Esophagus squamous epithelium (tissue), 5 donors: Measurements from ENCODE around the gene PCDHGA1. TPM values are rescaled to one million over a fixed set of nuclear protein-coding genes. Genes with fewer than 3 reads are reported as not detected.
"Not testable (repeated sequence)": the region's sequence is repeated elsewhere in the genome, so short reads cannot be mapped to it uniquely, and the experiment has no call there.

Source experiments
- DNase-seq: peaks from one replicate; lab custom pipeline; 2025; lab: John Stamatoyannopoulos, UW
- H3K27ac ChIP-seq, 4 donors: fragments of 200-600 bp; sonication (generic); one replicate each; pipeline ENCODE4 v1.5.1; 2016 to 2019; ENCODE audit warnings: mild to moderate bottlenecking in 1 of 4
- H3K27me3 ChIP-seq, 4 donors: fragments of 200-600 bp; sonication (generic); 1 replicate in 3 of 4; 2 replicates in 1 of 4; pipeline versions ENCODE4 v1.5.1 to v1.6.0; 2017 to 2021; ENCODE audit warnings: antibody characterized with exemption in 1 of 4
- H3K36me3 ChIP-seq, 3 donors: fragments of 200-600 bp; sonication (generic); one replicate each; pipeline ENCODE4 v1.5.1; 2016 to 2019
- H3K4me1 ChIP-seq, 3 donors: fragments of 200-600 bp; sonication (generic); one replicate each; pipeline ENCODE4 v1.5.1; 2017 to 2019
- H3K4me3 ChIP-seq, 4 donors: fragments of 200-600 bp; sonication (generic); 1 replicate in 3 of 4; 2 replicates in 1 of 4; pipeline ENCODE4 v1.5.1; 2016 to 2019; ENCODE audit warnings: mild to moderate bottlenecking in 2 of 4, moderate library complexity in 1 of 4
- H3K9me3 ChIP-seq, 3 donors: fragments of 200-600 bp; sonication (generic); one replicate each; pipeline ENCODE4 v1.5.1; 2016 to 2019
- POLR2A ChIP-seq, 4 donors: fragments of 450-650 bp; IDR thresholded peaks; one replicate each; pipeline ENCODE4 v1.6.1; 2017; ENCODE audit warnings: antibody characterized with exemption in 4 of 4, mild to moderate bottlenecking in 4 of 4, moderate library complexity in 3 of 4
- WGBS, 2 donors: methylation state at CpG; one replicate each; pipeline ENCODE4 v1.1.5; 2018; 5-methylcytosine and 5-hydroxymethylcytosine counted together
- intact Hi-C: fragments of 100-400 bp; cut with DNase I; formaldehyde crosslinking; loops from one replicate; pipeline ENCODE4 v1.15.0; 2022
- total RNA-seq, 4 donors: library from RNA; depleted of rRNA; stranded (reverse); fragments of >200 nt; gene quantifications; one replicate each; pipeline ENCODE4 v1.1.0, GENCODE V29; 2016
- TF ChIP-seq, protein P1 (sequence below), 6 experiments: fragments of 450-650 bp in 4 of 6; fragments of 200-600 bp in 2 of 6; sonication (generic) in 2 of 6; IDR thresholded peaks; one replicate each; pipeline ENCODE4 v1.5.1; 2016 to 2019; ENCODE audit warnings: antibody characterized with exemption in 6 of 6, mild to moderate bottlenecking in 4 of 6, moderate library complexity in 4 of 6
- donor health status: DM: yes; HTN: yes; CAD: no.

The PCDHGA1 gene
- total RNA-seq, 4 donors from 2014 or later = 0.19 to 0.66 (median 0.34) TPM

DNA sequence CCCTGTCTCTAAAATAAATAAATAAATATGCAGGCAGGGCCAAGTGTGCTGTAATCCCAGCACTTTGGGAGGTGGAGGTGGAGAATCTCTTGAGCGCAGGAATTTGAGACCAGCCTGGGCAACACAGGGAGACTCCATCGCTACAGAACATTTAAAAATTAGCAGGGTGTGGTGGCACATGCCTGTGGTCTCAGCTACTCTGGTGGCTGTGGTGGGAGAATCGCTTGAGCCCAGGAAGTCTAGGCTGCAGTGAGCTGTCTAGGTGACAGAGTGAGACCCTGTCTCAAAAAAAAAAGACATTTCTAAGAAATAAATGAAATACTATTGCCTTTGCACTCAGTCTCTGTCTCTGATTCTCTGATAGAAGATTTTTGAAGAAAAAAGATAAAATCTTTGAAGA is 81.3 kb downstream of the PCDHGA1 start:
- H3K27ac ChIP-seq = no peak overlapping the region
- H3K36me3 ChIP-seq = peaks cover 0 to 8% (median 0%) of the 10 kb centered on the region in 3 donors
- H3K4me1 ChIP-seq = peaks cover 0 to 4% (median 0%) of the 10 kb centered on the region in 3 donors
- WGBS, 2 donors = 54 to 66% methylated on average over 3 of the region's 3 CpGs
- H3K27me3 ChIP-seq = peaks cover 0 to 51% (median 0%) of the 10 kb centered on the region in 4 donors
- H3K9me3 ChIP-seq = peaks cover 4 to 96% (median 84%) of the 10 kb centered on the region in 3 donors
- no peak for DNase-seq
- TF ChIP-seq, protein P1, sequence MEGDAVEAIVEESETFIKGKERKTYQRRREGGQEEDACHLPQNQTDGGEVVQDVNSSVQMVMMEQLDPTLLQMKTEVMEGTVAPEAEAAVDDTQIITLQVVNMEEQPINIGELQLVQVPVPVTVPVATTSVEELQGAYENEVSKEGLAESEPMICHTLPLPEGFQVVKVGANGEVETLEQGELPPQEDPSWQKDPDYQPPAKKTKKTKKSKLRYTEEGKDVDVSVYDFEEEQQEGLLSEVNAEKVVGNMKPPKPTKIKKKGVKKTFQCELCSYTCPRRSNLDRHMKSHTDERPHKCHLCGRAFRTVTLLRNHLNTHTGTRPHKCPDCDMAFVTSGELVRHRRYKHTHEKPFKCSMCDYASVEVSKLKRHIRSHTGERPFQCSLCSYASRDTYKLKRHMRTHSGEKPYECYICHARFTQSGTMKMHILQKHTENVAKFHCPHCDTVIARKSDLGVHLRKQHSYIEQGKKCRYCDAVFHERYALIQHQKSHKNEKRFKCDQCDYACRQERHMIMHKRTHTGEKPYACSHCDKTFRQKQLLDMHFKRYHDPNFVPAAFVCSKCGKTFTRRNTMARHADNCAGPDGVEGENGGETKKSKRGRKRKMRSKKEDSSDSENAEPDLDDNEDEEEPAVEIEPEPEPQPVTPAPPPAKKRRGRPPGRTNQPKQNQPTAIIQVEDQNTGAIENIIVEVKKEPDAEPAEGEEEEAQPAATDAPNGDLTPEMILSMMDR (IDR thresholded peaks at IDR 0.05) = no peak
- TF ChIP-seq POLR2A (IDR thresholded peaks at IDR 0.05) = no peak
- intact Hi-C loops = loop anchor here (10.0 kb wide), 2 partner anchors 113 to 143 kb away; no protein-coding TSS in a partner anchor
- peak overlapping the region in 1 of 4 donors; percentile 20 for H3K4me3 ChIP-seq

DNA sequence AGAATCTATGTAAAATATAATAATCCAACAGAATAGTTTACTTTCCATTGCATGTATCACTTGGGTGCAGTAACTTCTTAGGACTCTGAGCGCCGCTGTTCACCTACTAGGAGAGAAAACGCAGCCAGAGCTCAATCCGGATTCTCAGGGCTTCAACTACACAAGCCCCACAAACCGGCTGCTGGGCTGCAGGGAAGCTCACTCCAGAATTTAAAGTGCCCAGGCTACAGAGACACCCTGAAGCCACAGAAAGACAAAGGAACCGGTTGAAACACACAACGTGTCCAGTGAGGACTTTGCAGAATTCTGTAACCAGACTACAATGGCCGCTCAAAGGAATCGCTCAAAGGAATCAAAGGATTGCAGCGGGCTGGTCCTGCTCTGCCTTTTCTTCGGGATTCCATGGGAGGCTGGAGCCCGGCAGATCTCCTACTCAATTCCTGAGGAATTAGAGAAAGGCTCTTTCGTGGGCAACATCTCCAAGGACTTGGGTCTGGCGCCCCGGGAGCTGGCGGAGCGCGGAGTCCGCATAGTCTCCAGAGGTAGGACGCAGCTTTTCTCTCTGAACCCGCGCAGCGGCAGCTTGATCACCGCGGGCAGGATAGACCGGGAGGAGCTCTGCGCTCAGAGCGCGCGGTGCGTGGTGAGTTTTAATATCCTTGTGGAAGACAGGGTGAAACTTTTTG is 82.7 kb downstream of the PCDHGA1 start, which contains the start of gene PCDHGA10:
Gene PCDHGA10 (plus strand): TSS at position 134 of the 686 bp plus-strand sequence. CDS start 189 bp downstream, at position 323.
- peaks cover 4 to 96% (median 86%) of the 10 kb centered on the region in 3 donors for H3K9me3 ChIP-seq
- intact Hi-C loops = loop anchor here (10.0 kb wide), 2 partner anchors 112 to 142 kb away; no protein-coding TSS in a partner anchor
- WGBS, 2 donors = 20 to 27% methylated on average over 18 to 26 of the region's 31 CpGs

DNA sequence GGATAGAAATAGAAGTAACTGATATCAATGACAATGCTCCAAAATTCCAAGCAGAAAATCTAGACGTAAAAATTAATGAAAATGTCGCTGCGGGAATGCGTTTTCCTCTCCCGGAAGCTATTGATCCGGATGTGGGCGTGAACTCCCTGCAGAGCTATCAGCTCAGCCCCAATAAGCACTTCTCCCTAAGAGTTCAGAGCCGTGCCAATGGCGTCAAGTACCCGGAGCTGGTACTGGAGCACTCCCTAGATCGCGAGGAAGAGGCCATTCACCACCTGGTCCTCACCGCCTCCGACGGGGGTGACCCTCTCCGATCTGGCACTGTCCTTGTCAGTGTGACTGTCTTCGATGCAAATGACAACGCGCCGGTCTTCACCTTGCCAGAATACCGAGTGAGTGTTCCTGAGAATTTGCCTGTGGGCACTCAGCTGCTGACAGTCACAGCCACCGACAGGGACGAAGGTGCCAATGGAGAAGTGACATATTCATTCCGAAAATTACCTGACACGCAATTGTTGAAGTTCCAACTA is 83.3 kb downstream of the PCDHGA1 start:
- Histone ChIP-seq H3K9me3 (peaks cover 4 to 96% (median 86%) of the 10 kb centered on the region in 3 donors), H3K27ac (peak overlapping the region in 1 of 4 donors; percentile 30), H3K4me3 (peak overlapping the region; percentile 20 to 56 (median 36)), H3K36me3 (peaks cover 0 to 8% (median 0%) of the 10 kb centered on the region in 3 donors), H3K27me3 (peaks cover 0 to 39% (median 0%) of the 10 kb centered on the region in 4 donors), H3K4me1 (peaks cover 0 to 4% (median 0%) of the 10 kb centered on the region in 3 donors)
- no peak for DNase-seq
- TF ChIP-seq POLR2A (IDR thresholded peaks at IDR 0.05) = no peak
- TF ChIP-seq, protein P1 (IDR thresholded peaks at IDR 0.05) = no peak
- 21 to 25% methylated on average over 16 to 25 of the region's 25 CpGs for WGBS, 2 donors
- intact Hi-C loops = loop anchor here (10.0 kb wide), 2 partner anchors 111 to 141 kb away; no protein-coding TSS in a partner anchor

More for the DNA sequence above, 82.7 kb downstream of the PCDHGA1 start, which contains the start of gene PCDHGA10:
- peak within 1 kb of the TSS in 1 of 4 donors; percentile 30 for H3K27ac ChIP-seq
- peaks cover 0 to 4% (median 0%) of the 10 kb centered on the region in 3 donors for H3K4me1 ChIP-seq
- H3K36me3 ChIP-seq = peaks cover 0 to 8% (median 0%) of the 10 kb centered on the region in 3 donors
- peak within 1 kb of the TSS; percentile 20 to 56 (median 36) for H3K4me3 ChIP-seq
- DNase-seq = no peak
- H3K27me3 ChIP-seq = peaks cover 0 to 44% (median 0%) of the 10 kb centered on the region in 4 donors
- TF ChIP-seq POLR2A (IDR thresholded peaks at IDR 0.05) = no peak
- TF ChIP-seq, protein P1 (IDR thresholded peaks at IDR 0.05) = peak in 4 of 6 experiments; percentile 36 to 64 (median 57)

DNA sequence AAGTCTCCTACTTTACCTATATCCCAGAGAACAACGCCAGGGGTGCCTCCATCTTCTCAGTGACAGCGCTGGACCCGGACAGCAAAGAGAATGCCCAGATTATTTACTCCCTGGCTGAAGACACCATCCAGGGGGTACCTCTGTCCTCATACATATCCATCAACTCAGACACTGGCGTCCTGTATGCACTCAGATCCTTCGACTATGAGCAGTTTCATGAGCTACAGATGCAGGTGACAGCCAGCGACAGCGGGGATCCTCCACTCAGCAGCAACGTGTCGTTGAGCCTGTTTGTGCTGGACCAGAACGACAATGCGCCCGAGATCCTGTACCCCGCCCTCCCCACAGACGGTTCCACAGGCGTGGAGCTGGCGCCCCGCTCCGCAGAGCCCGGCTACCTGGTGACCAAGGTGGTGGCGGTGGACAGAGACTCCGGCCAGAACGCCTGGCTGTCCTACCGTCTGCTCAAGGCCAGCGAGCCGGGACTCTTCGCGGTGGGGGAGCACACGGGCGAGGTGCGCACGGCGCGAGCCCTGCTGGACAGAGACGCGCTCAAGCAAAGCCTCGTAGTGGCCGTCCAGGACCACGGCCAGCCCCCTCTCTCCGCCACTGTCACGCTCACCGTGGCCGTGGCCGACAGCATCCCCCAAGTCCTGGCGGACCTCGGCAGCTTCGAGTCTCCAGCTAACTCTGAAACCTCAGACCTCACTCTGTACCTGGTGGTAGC is 84.4 kb downstream of the PCDHGA1 start:
- not testable (repeated sequence) for H3K4me1 ChIP-seq, H3K4me3 ChIP-seq, H3K27ac ChIP-seq, DNase-seq
- intact Hi-C loops = loop anchor here (10.0 kb wide), 2 partner anchors 110 to 140 kb away; no protein-coding TSS in a partner anchor
- Histone ChIP-seq H3K27me3 (peaks cover 0 to 38% (median 0%) of the 10 kb centered on the region in 4 donors), H3K36me3 (peaks cover 0 to 14% (median 0%) of the 10 kb centered on the region in 3 donors), H3K9me3 (peaks cover 13 to 96% (median 86%) of the 10 kb centered on the region in 3 donors)
- whole genome bisulfite sequencing, 2 donors = 23 to 32% methylated on average over 2 to 9 of the region's 46 CpGs

DNA sequence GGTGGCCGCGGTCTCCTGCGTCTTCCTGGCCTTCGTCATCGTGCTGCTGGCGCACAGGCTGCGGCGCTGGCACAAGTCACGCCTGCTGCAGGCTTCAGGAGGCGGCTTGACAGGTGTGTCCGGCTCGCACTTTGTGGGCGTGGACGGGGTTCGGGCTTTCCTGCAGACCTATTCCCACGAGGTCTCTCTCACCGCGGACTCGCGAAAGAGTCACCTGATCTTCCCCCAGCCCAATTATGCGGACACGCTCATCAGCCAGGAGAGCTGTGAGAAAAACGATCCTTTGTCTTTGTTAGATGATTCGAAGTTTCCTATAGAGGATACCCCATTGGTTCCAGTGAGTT is 84.9 kb downstream of the PCDHGA1 start:
- not testable (repeated sequence) for H3K4me1 ChIP-seq, H3K27ac ChIP-seq, DNase-seq, H3K4me3 ChIP-seq
- intact Hi-C loops = loop anchor here (10.0 kb wide), 2 partner anchors 110 to 140 kb away; no protein-coding TSS in a partner anchor
- WGBS, 2 donors = 23 to 28% methylated on average over 7 to 20 of the region's 24 CpGs
- H3K27me3 ChIP-seq = peaks cover 0 to 37% (median 0%) of the 10 kb centered on the region in 4 donors
- peaks cover 0 to 16% (median 0%) of the 10 kb centered on the region in 3 donors for H3K36me3 ChIP-seq
- H3K9me3 ChIP-seq = peaks cover 19 to 96% (median 85%) of the 10 kb centered on the region in 3 donors
